ENCODE results near the gene CNTN6.

Gene CNTN6

GRCh38 chr3:1179146-1179545, 86.3 kb downstream of the CNTN6 start:
- no peak for DNase-seq (ENCODE audit: low read depth)

DNA sequence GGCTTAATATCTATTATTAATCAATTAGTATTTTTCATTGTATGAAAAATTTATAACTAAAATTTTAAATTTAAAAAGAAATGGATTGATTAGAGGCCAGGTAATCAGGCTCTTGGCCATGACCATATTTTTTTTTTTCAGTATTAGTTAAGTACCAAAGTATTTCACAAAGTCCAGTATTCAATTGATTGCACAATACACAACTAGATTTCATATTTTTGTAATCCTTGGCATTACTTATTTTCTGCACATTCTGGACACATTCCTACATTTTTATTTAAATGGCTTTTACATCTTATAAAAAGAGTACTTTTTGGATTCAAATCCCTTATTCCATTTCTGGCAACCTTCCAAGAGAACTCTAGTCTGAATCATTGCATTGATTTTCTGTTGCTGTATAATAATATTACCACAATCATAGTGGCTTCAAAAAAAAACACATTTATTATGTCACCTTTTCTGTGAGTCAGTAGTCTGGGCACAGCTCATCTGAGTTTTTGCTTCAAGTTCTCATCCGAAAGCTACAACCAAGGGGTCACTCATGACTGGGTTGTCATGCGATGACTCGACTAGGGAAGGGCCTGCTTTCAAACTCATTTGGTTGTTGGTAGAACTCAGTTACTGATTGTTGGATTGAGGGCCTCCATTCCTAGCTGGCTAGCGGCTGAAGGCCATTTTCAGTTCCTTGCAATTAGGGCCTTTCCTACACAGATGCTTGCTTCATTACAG, 90.7 kb downstream of the CNTN6 start:
- no peak for DNase-seq (ENCODE audit: low read depth)

DNA sequence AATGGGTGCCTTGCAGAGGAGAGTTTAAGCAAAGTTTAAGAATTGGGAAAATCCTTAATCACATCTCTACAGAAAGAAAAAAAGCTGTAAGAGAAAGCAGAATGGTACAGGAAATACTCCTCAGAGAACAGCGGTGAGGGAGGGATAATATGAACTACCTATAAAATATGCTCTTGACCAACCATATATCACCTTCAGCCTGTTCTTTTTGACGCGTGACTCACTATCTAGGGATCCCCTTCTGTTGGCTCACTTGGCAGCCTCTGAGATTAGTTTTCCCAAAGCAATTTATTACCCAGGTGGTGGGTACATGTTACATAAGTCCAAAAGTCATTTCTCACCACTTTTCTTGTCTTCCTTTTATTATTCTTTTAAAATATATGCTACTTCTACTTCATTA, 97.7 kb downstream of the CNTN6 start:
- no peak for DNase-seq (ENCODE audit: low read depth)

DNA sequence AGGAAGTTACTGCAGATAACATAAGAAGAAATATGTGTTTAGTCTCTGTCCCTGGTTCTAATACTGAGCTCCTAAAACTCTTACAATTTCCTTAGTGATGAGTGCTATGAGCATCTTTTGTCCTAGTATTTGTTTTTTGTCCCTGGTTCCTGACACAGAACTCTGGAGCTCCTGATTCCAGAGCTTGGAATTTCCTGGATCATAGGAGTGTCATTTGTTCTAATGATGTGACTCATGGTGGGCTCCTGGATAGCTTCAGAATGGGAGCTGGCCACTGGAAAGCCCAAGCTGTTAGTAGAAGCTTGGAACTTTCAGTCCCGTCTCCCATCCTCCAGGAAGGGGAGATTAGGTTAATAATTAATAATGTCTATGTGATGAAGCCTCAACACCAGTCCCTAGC, 98.2 kb downstream of the CNTN6 start:
- no peak for DNase-seq (ENCODE audit: low read depth)

DNA sequence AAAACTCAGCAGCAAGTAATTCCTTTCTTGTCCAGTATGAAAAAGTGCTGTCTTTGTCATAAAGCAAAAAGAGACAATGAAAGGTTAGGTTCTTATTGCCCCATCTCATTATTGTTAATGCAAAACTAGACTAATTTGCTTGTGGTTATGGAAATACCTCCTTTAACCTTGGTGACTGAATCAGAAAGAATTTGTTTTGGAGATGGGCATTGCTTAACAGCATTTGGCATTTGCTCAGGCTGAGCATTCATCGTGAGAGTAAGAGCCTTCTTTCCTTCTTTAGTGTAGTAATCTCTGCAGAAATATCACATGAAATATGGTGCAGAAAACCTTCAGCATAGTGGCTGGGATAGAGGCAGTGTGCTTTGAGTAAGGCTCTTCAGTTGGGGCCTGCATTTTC, 103.1 kb downstream of the CNTN6 start:
- no peak for DNase-seq (ENCODE audit: low read depth)

GRCh38 chr3:1197051-1197450, 104.2 kb downstream of the CNTN6 start:
- no peak for DNase-seq (ENCODE audit: low read depth)

DNA sequence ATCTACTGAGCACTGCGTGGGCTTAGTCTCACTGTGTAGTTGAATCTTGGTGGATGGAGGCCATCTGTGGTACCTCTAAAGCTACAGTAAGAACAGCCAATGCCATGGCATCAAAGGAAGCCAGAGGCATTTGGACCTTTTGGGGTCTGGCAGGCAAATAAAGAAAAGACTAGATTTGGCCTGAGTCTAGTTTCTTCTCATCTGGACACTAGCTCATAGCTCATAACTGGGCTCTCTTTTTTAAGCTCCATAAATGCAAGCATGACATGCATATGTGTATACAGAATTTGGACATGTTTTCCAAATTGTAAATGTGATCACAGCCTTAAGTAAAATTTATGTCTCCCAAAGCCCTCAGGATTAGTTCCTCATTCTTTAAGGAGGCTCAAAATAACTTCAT, 107.5 kb downstream of the CNTN6 start:
- DNase-seq (ENCODE audit: low read depth): no peak

DNA sequence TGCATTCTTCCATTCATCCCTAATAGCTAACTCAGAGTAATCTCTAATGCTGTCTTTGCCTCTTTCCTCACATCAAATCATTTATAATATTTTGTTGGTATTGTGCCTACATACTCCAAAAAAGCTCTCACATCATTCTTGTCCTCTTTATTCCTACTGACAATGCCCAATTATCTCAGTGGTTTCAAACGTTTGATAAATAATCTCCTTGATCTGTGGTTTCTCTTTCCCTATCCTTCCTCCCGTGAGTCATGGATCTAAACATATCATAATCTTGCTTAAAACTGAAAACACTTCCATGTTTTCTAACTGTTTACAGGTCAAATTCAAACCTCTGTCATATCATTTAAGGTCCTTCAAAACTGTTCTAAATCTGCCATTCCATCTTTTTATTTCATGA, 115.1 kb downstream of the CNTN6 start:
- DNase-seq (ENCODE audit: low read depth): no peak

DNA sequence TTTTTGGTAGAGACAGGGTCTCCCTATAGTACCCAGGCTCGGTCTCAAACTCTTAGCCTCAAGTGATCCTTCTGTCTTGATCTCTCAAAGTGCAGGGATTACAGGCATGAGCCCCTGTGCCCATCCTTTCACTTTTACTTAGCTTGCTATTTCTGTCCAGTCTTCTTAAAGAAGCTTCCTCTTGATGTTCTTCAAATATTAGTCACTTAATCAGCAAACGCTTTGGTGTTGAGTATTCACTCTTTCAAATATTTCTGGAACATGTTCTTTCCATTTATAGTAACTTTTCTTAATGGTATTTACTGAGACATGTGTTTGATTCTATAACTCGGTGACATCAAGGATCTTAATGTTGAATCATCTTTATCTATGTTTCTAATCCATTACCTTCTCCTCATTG, 122.1 kb downstream of the CNTN6 start:
- no peak for DNase-seq (ENCODE audit: low read depth)

DNA sequence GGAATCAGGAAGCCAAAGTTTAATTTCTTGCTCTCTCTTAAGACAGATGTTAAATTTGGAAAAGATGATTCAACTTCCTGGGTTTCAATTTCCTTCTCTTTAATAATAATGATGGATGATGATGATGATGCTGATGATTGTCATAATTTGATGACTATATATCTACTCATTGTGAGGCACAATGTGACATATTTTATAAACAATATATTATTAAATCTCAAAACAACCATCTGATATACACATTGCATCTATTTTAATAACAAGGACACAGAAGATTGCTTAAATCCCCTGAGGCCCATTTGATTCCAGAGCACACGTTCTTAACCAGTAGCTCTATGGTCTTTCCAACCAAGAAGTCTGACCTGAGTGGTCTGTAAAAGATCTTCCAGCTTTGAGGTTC, 124.0 kb downstream of the CNTN6 start:
- no peak for DNase-seq (ENCODE audit: low read depth)

- DNase-seq (ENCODE audit: low read depth): no peak
Measured at GRCh38 chr3:1227111-1227510, 134.3 kb downstream of the CNTN6 start.

- no peak for DNase-seq (ENCODE audit: low read depth)
Measured at GRCh38 chr3:1228289-1228688, 135.5 kb downstream of the CNTN6 start.

DNA sequence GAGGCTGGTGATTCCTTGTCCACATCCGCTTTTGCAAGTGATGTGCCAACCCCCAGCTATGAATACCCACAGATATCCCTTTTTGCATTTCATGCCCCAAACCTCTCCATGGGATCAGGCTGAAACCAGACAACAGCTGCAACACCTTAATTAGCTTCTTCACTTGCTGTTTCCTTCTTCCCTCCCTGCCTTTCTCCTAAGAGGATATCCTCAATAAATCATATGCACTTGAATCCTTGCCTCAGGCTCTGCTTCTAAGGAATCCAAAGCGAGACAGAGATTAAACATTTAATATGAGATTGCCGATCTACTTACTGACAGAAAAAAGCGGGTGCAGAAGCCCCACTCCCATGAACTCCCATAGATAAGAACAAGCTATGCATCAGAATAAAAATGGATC, 138.1 kb downstream of the CNTN6 start:
- no peak for DNase-seq (ENCODE audit: low read depth)

- DNase-seq (ENCODE audit: low read depth): no peak
Measured at GRCh38 chr3:1232276-1232675, 139.5 kb downstream of the CNTN6 start.

- DNase-seq (ENCODE audit: low read depth): no peak
Measured at GRCh38 chr3:1235526-1236120, 142.8 kb downstream of the CNTN6 start.

- DNase-seq (ENCODE audit: low read depth): no peak
Measured at GRCh38 chr3:1251282-1252060, 158.6 kb downstream of the CNTN6 start.

DNA sequence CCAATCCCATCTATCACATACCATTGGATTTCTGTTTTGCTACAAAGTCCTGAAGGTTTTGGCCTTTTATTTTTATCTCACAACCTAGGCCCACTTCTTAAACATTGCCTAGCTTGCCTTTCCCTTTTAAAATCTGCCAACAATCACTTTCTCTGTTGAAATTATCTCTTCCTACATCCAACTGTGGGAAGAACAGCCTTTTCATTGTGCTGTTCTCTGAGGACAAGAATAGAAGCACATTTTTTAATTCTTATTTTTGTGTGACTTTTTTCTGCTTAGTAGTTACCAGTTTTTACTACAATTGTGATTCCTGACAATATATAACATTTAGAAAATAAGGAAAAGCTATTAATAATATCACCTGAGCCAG, 159.2 kb downstream of the CNTN6 start:
- DNase-seq (ENCODE audit: low read depth): no peak

- no peak for DNase-seq (ENCODE audit: low read depth)
Measured at GRCh38 chr3:1262246-1262645, 169.4 kb downstream of the CNTN6 start.

DNA sequence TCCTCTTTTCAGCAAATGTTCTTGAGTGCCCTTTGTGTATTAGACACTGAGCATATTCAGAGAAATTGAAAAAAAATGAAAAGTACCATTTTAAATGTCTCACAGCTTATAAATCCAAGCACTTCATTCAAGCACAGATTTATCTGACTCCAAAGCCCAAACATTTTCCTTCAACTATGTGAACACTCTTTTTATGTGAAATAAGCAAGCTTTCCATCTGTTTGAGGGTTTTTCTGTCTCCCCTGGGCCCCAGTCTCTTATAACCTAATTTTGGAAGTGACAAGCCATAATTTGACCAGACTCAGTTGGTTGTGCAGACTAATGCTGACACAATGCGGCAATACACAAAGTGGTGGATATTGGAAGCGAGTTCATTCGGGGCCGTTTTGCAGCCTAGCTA, 170.3 kb downstream of the CNTN6 start:
- no peak for DNase-seq (ENCODE audit: low read depth)

GRCh38 chr3:1269808-1270207, 177.0 kb downstream of the CNTN6 start:
- no peak for DNase-seq (ENCODE audit: low read depth)

GRCh38 chr3:1272546-1273265, 179.9 kb downstream of the CNTN6 start:
- DNase-seq (ENCODE audit: low read depth): no peak

- DNase-seq (ENCODE audit: low read depth): no peak
Measured at GRCh38 chr3:1275495-1275894, 182.7 kb downstream of the CNTN6 start.

- no peak for DNase-seq (ENCODE audit: low read depth)
Measured at GRCh38 chr3:1287815-1288214, 195.0 kb downstream of the CNTN6 start.

Measured in activated T-helper 1 cell treated with Interleukin-2 at 50 U/mL for 16 hours (primary cell).